Activated T-cell treated with anti-CD3 and anti-CD28 coated beads, Interleukin-2, amount 50 U/mL, for 24 hours (primary cell): ENCODE results near the gene MADCAM1.

Experiments
- DNase-seq: peaks from one replicate; pipeline ENCODE4 v3.0.0-alpha.2; 2020
- H3K27ac Mint-ChIP-seq: 2 replicates; pipeline ENCODE4 v1.8.0; 2020; ENCODE audit warnings: mild to moderate bottlenecking, mixed read lengths
- H3K27me3 Mint-ChIP-seq: 2 replicates; pipeline ENCODE4 v1.8.0; 2020; ENCODE audit warnings: mixed read lengths
- H3K36me3 Mint-ChIP-seq: 2 replicates; pipeline ENCODE4 v1.8.0; 2020; ENCODE audit warnings: low read depth, mixed read lengths
- H3K4me1 Mint-ChIP-seq: 2 replicates; pipeline ENCODE4 v1.8.0; 2020; ENCODE audit warnings: low read depth, mixed read lengths
- H3K4me3 Mint-ChIP-seq: 2 replicates; pipeline ENCODE4 v1.8.0; 2020; ENCODE audit warnings: mild to moderate bottlenecking, moderate library complexity, mixed read lengths
- H3K9me3 Mint-ChIP-seq: 2 replicates; pipeline ENCODE4 v1.8.0; 2020; ENCODE audit warnings: mixed read lengths

Gene MADCAM1

DNA sequence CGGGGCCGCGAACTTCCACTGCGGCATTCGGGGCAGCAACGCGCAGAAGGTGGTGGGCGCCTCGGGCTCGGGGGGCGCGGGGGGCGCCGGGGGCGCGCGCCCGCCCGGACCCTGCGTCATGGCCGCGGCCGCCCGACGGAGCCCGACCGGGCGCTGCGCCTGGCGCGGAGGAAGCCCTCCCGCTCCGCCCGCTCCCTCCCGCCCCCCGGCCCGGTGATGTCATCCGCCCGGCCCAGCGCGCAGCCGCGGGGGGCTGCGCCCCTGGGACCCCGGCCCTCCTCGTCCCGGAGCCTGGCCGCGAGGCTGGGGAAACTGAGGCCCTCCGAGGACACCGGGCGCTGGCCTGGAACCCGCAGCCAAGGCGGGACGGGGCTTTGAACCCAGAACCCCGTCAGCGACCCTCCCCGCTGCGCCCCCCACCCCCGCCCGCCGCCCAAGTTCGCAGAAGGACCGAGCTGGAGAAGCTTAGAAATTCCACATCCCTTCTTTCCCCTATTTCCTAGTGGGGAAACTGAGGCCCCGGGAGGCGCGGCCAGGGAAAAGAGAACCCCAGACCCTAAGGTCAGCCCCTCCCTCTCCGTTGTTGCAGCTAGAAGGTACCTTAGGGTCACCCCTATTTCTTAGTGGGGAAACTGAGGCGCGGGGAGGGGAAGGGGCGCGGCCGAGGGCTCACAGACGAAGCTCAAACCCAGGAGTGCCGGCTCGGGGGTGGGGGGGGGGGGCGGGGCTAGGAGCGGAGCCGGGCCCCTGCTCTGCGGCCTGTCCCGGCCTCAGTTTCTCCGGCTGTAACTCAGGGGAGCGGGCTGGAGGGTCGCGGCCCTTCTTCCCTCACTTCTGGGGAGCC is 35.2 kb upstream of the MADCAM1 start, which contains the start of gene SHC2:
Gene SHC2, minus strand, starts transcription at position 157 of the 844 bp plus-strand sequence. Its CDS starts 37 bp downstream, at position 120.
- Mint-ChIP-seq H3K36me3 (no peaks in the 10 kb centered on the region), H3K9me3 (no peaks in the 10 kb centered on the region), H3K4me3 (peak within 1 kb of the TSS; percentile 64), H3K4me1 (peaks cover 8% of the 10 kb centered on the region), H3K27ac (peak within 1 kb of the TSS; percentile 59), H3K27me3 (peaks cover 25% of the 10 kb centered on the region)
- no peak for DNase-seq

DNA sequence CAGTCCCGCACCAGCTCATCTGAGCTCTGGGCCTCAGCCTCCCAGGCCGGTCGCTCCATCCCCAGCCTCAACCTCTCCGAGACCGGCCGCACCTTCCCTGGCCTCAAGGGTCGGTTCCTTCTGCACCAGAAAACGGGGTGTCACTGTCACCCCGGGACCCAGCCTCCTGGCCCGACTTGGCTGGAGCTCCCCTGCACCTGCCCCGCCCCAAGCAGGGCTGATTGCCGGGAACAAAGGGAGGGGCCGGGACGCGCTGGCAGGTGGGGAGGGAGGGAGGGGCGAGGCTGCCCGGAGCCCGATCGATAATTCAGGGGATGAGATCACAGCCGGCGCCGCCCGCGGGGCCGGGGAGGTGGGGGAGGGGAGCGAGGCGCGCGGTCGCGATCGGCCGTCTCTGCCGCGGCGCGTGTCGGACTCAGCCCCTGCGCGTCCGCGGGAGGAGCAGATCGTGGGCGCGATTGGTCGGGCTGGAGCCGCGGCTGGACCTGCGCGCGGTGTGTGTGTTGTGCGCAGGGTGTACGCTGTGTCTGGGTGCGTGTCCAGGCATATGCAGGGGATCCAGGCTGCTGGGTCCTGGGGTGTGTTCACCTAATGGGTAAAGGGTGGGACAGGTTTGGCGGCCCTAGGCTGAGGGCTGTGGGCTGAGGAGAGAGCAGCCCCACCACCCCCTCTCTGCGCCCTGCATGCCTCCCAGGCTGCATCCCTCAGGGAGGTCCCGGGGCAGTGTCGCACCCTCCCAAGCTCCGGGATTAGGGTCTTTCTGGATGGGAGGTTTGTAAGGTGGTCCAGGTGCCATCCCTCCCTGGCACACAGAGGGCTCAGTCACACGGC is 34.4 kb upstream of the MADCAM1 start:
- H3K27me3 Mint-ChIP-seq, result peaks cover 25% of the 10 kb centered on the region
- peak overlapping the region; percentile 60 for H3K4me3 Mint-ChIP-seq
- no peaks in the 10 kb centered on the region for H3K36me3 Mint-ChIP-seq
- no peak overlapping the region for H3K27ac Mint-ChIP-seq
- peaks cover 8% of the 10 kb centered on the region for H3K4me1 Mint-ChIP-seq
- no peaks in the 10 kb centered on the region for H3K9me3 Mint-ChIP-seq
- peak; percentile 38 for DNase-seq

GRCh38 chr19:463483-464207 is 32.6 kb upstream of the MADCAM1 start:
- no peak for DNase-seq
- Mint-ChIP-seq H3K36me3 (no peaks in the 10 kb centered on the region), H3K4me3 (no peak overlapping the region)

DNA sequence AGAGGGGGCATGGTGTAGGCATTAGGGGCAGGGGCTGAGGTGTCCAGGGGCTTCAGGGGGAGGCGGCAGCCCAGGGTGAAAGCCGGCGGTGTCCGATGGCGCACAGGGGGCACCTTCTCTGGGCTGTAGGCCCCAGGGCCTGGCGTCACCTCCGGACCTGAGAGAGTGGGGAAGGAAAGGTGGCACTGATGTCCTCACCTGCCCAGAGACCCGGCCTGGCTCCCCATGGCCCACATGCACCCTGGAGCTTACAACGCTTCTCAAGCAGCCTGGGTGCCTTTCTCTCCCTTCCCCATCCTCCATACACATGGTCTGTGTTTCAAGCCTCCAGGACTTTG is 32.1 kb upstream of the MADCAM1 start:
- no peaks in the 10 kb centered on the region for H3K9me3 Mint-ChIP-seq
- peaks cover 25% of the 10 kb centered on the region for H3K27me3 Mint-ChIP-seq
- H3K36me3 Mint-ChIP-seq, result no peaks in the 10 kb centered on the region
- peaks cover 8% of the 10 kb centered on the region for H3K4me1 Mint-ChIP-seq
- no peak for DNase-seq
- no peak overlapping the region for H3K4me3 Mint-ChIP-seq
- H3K27ac Mint-ChIP-seq, result no peak overlapping the region

More at GRCh38 chr19:463483-464207, 32.6 kb upstream of the MADCAM1 start:
- H3K27ac Mint-ChIP-seq, result no peak overlapping the region
- H3K4me1 Mint-ChIP-seq, result peaks cover 8% of the 10 kb centered on the region
- peaks cover 25% of the 10 kb centered on the region for H3K27me3 Mint-ChIP-seq
- H3K9me3 Mint-ChIP-seq, result no peaks in the 10 kb centered on the region

DNA sequence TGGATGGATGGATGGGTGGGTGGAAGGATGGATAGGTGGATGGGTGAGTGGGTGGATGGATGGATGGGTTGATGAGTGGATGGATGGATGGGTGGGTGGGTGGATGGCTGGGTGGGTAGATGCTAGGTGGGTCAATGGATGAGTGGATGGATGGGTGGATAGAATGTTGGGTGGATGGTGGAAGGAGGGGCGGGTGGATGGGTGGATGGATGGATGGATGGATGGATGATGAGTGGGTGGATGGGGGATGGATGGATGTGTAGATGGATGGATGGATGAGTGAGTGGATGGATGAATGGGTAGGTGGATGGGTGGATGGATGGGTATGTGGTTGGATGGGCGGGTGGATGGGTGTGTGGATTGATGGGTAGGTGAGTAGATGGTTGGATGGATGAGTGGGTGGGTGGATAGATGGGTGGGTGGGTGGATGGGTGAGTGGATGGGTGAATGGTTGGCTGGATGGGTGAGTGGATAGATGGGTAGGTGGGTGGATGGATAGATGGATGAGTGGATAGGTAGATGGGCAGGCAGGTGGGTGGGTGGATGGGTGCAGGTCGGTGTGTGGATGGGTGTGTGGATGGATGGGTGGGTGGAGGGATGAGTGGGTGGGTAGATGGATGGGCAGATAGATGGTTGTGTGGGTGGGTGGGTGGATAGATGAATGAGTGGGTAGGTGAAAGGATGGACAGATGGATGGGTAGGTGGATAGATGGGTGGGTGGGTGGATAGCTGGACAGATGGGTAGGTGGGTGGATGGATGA is 31.1 kb upstream of the MADCAM1 start:
- Mint-ChIP-seq H3K27ac (no peak overlapping the region), H3K36me3 (no peaks in the 10 kb centered on the region), H3K4me3 (no peak overlapping the region), H3K27me3 (peaks cover 18% of the 10 kb centered on the region), H3K4me1 (peaks cover 3% of the 10 kb centered on the region), H3K9me3 (no peaks in the 10 kb centered on the region)
- no peak for DNase-seq

DNA sequence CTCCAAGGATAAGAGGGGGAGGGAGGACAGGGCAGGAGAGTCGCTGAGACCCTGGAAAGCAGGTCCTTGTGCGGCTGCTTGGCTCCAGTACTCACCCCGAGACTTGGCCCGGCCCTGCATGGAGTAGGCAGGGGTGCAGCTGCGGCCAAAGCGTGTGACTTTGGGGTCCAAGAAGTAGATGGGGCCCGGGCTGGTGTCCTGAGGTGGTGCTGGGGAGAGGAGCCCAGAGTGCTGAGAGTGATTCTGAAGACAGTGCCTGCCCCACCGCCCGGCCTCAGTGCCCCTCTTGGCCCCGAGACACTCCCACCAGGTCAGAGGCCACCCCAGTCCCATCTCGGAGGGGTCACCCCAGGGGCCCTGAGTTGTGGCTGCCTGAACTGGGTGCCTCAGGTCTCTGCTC is 28.7 kb upstream of the MADCAM1 start:
- H3K36me3 Mint-ChIP-seq, result no peaks in the 10 kb centered on the region
- no peak overlapping the region for H3K4me3 Mint-ChIP-seq
- no peaks in the 10 kb centered on the region for H3K4me1 Mint-ChIP-seq
- H3K27ac Mint-ChIP-seq, result no peak overlapping the region
- no peak for DNase-seq
- peaks cover 8% of the 10 kb centered on the region for H3K27me3 Mint-ChIP-seq
- H3K9me3 Mint-ChIP-seq, result no peaks in the 10 kb centered on the region

- no peaks in the 10 kb centered on the region for H3K36me3 Mint-ChIP-seq
- H3K27ac Mint-ChIP-seq, result no peak overlapping the region
- no peaks in the 10 kb centered on the region for H3K27me3 Mint-ChIP-seq
- H3K4me1 Mint-ChIP-seq, result no peaks in the 10 kb centered on the region
- no peaks in the 10 kb centered on the region for H3K9me3 Mint-ChIP-seq
- DNase-seq, result no peak
- H3K4me3 Mint-ChIP-seq, result no peak overlapping the region
Observed at GRCh38 chr19:468587-469256, 27.6 kb upstream of the MADCAM1 start.

GRCh38 chr19:469833-470232 is 26.5 kb upstream of the MADCAM1 start:
- no peaks in the 10 kb centered on the region for H3K36me3 Mint-ChIP-seq
- no peak overlapping the region for H3K4me3 Mint-ChIP-seq
- no peak for DNase-seq
- no peaks in the 10 kb centered on the region for H3K9me3 Mint-ChIP-seq
- no peaks in the 10 kb centered on the region for H3K27me3 Mint-ChIP-seq
- H3K4me1 Mint-ChIP-seq, result no peaks in the 10 kb centered on the region
- H3K27ac Mint-ChIP-seq, result no peak overlapping the region

- H3K27me3 Mint-ChIP-seq, result no peaks in the 10 kb centered on the region
- no peak overlapping the region for H3K27ac Mint-ChIP-seq
- no peak overlapping the region for H3K4me3 Mint-ChIP-seq
- H3K36me3 Mint-ChIP-seq, result no peaks in the 10 kb centered on the region
- DNase-seq, result no peak
- H3K9me3 Mint-ChIP-seq, result no peaks in the 10 kb centered on the region
- no peaks in the 10 kb centered on the region for H3K4me1 Mint-ChIP-seq
Observed at GRCh38 chr19:470701-471100, 25.6 kb upstream of the MADCAM1 start.

GRCh38 chr19:472005-472858 is 24.1 kb upstream of the MADCAM1 start:
- Mint-ChIP-seq H3K27me3 (no peaks in the 10 kb centered on the region), H3K9me3 (no peaks in the 10 kb centered on the region), H3K4me1 (no peaks in the 10 kb centered on the region), H3K36me3 (no peaks in the 10 kb centered on the region), H3K27ac (no peak overlapping the region), H3K4me3 (no peak overlapping the region)
- no peak for DNase-seq

- H3K4me3 Mint-ChIP-seq, result no peak overlapping the region
- no peak overlapping the region for H3K27ac Mint-ChIP-seq
- no peak for DNase-seq
- H3K4me1 Mint-ChIP-seq, result no peaks in the 10 kb centered on the region
- H3K27me3 Mint-ChIP-seq, result no peaks in the 10 kb centered on the region
- no peaks in the 10 kb centered on the region for H3K36me3 Mint-ChIP-seq
- no peaks in the 10 kb centered on the region for H3K9me3 Mint-ChIP-seq
Observed at GRCh38 chr19:474126-475078, 21.9 kb upstream of the MADCAM1 start.

DNA sequence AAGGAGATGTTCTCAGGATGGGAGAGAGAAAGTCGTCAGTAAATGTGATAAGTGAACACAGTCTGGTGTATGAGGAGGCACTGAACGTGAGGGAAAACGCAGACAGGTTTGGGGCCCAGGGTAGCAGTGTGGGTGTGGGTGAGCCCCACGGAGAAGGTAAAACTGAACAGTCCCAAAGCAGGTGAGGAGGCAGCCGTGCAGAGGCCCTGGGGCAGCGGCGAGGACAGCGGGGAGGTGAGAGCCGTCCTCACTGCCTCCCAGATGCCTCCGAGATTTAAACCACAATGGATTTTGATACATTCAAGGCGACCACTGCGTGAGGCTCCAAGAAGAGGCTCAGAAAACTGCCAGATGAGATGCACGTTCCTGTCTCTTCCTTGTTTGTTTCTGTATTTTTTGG is 20.9 kb upstream of the MADCAM1 start:
- peaks cover 6% of the 10 kb centered on the region for H3K9me3 Mint-ChIP-seq

More for the DNA sequence above, 20.9 kb upstream of the MADCAM1 start:
- no peak for DNase-seq
- Mint-ChIP-seq H3K4me1 (peaks cover 5% of the 10 kb centered on the region), H3K36me3 (no peaks in the 10 kb centered on the region), H3K27ac (no peak overlapping the region), H3K27me3 (no peaks in the 10 kb centered on the region), H3K4me3 (no peak overlapping the region)
